HG03103 (cell line): ENCODE data around the gene XRCC4.

Source experiments
- ATAC-seq: cut with Tn5 transposase; IDR thresholded peaks from one replicate; pipeline ENCODE4 v1.9.1; 2021; ENCODE audit warnings: low read depth; ENCODE audit not compliant: unreplicated experiment

XRCC4 gene

GRCh38 chr5:83169571-83170337 lies 92.4 kb downstream of the XRCC4 start:
- ATAC-seq = no peak

GRCh38 chr5:83172011-83172410 lies 94.7 kb downstream of the XRCC4 start:
- no peak for ATAC-seq

DNA sequence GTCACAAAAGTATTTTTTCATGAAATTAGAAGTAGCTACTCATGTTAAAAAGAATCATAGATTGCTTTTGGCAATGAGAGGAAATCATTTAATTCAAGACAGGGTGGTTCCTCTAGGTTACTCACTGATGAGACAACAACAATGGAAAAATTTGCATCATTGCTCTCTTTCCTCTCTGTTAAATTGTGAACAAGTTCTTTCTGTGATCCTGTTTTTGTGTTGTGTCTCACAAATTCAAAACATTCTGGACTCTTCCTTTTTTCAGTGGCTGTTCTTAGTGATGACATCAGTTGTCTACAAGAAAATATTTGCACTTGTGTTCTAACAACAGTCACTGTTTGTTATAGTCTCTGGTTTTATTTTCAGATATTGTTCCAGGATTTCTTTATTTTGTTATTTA lies 95.3 kb downstream of the XRCC4 start:
- no peak for ATAC-seq

DNA sequence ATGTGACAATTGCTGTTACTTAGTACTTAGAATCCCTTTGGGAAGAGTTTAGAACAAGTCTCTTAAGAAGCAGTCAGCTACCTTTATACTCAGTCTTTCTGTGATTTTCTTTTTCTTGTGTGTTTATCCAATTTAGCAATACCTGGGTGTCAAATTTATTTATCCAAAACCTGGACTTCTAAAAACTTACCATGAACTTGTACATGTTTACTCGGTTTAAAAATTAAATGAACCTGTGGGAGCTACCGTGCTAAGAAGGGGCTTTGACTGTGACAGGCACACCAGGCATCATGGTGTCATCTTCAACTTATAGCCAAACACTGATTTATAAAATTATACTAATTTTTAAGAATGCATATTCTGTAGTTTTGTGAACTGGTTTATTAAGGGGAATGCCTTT lies 96.5 kb downstream of the XRCC4 start:
- ATAC-seq = no peak

- no peak for ATAC-seq
These were observed 100.5 kb downstream of the XRCC4 start for GRCh38 chr5:83177803-83178202.

GRCh38 chr5:83179966-83180365 lies 102.6 kb downstream of the XRCC4 start:
- no peak for ATAC-seq

DNA sequence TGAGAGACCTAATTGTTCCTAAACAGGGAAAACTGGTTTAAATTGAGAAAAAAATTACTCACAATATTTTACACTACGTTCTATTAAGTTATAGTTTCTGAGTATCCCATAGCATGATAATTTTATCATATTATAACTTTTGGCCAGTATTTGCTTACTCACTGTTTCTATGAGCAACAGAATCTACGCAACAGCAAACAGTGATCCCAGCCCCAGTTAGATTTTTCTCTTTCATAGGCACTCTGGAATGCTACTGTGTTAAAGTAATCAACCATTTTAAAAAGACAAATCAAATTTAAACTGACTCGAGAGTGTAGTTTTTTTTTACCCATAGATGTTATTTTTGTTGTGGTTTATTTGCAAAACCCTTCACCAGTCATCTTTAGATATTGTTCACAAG lies 107.2 kb downstream of the XRCC4 start:
- no peak for ATAC-seq

DNA sequence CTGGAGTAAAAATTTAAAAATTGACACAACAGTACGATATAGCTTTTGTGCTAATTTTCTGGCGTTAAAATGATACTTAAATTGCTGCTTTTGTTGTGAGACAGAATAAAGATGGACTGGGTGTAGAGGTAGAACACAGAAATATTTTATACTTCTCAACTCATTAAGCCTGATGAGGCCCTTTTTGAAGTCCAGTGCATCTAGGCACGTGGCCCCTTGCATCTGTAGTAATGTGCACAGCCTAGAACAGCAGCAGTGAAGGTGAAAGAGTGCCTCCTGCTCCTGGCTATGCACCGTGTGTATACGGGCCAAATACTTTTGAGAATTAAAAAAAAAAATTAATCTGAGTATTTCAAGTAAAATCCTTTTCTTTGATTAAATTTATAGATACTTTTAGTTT lies 115.6 kb downstream of the XRCC4 start:
- ATAC-seq = no peak

GRCh38 chr5:83197326-83197967 lies 120.1 kb downstream of the XRCC4 start:
- ATAC-seq = no peak

- no peak for ATAC-seq
These were observed 121.8 kb downstream of the XRCC4 start for GRCh38 chr5:83199126-83199525.

GRCh38 chr5:83204651-83205050 lies 127.3 kb downstream of the XRCC4 start:
- ATAC-seq = no peak

GRCh38 chr5:83209963-83210362 lies 132.6 kb downstream of the XRCC4 start:
- no peak for ATAC-seq

GRCh38 chr5:83219077-83219476 lies 141.7 kb downstream of the XRCC4 start:
- no peak for ATAC-seq

GRCh38 chr5:83219495-83219894 lies 142.1 kb downstream of the XRCC4 start:
- no peak for ATAC-seq

- ATAC-seq = no peak
These were observed 143.0 kb downstream of the XRCC4 start for GRCh38 chr5:83220331-83220730.

- no peak for ATAC-seq
These were observed 145.6 kb downstream of the XRCC4 start for GRCh38 chr5:83222906-83223305.

GRCh38 chr5:83227611-83228010 lies 150.3 kb downstream of the XRCC4 start:
- ATAC-seq = no peak

DNA sequence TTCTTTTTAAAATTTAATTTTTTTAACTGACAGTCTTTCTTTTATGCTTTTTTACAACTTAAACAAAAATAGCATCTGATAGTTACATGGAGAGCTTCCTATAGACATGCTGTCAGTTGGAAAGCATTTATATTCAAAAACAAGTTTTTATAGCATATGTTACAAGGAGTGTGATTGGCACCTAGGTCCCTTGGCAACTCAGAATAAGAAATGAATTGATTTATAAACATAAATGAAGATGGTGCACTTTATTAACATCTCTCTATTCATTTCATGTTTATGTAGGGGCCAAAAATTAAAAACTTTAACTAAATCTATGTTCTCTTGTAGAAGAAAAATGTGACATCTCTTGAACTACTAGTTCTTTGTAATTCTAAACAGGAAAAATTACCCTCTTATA lies 153.2 kb downstream of the XRCC4 start:
- ATAC-seq = no peak

- no peak for ATAC-seq
These were observed 167.2 kb downstream of the XRCC4 start for GRCh38 chr5:83244516-83244915.

DNA sequence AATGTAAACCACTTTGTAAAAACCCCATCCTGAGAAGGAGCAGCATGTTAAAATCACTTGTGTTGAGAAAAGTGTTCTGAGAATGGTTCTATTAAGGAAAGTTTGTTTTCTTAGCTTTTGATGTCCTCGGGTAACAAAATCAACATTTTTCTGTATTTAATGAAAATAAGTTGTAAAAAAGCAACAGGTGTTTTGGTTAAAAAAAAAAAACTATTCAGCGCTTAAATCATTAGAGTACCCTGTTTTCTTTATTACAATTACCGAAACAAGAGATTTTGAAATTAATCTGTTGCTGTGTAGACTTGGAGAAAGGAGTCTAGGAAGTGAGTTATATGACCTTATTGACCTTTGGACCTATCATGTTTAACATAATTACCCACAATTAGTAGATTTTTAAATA lies 167.7 kb downstream of the XRCC4 start:
- ATAC-seq = no peak

DNA sequence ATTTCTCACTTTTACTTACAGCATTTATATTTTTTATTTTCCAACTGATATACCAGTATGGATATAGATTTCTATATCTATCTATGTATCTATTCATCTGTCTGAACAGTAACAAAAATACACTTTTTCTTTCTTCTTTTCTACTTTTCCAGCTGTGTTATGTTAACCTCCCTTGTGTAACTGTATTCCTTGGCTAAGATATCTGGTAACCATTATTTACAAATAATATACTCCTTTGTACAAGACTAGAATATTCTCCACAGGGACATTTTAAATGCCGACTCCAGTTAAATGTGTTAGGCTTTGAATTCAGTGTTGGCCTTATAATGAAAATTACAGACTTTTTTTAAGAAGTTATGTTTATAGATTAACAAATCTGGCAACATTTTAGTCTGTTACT lies 168.7 kb downstream of the XRCC4 start:
- no peak for ATAC-seq

DNA sequence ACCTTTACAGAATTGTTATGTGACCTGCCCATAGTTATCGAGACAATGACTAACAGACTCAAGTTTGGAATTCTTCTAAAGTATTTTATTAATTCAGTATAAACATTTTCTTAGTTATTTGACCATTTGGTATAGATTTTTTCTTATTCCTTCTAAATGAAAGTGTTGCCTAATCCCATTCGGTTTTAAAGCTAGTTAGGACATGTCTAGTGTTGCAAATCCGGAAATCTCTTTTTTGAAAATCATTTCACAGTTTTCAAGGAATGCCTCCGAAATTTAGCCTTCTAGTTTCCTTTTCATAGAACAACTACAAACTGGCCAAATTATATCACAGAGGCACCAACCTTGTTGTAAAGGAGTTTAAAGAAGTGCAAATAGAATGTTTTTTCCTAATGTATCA lies 171.8 kb downstream of the XRCC4 start:
- ATAC-seq = no peak
